ENCODE results near the gene OR2D3. TPM values are rescaled to one million over a fixed set of nuclear protein-coding genes. Genes with fewer than 3 reads are reported as not detected.

OR2D3 gene
- total RNA-seq, result not detected in 2 replicates

GRCh38 chr11:6920702-6921101, at the start of gene OR2D3:
TSS of gene OR2D3 (plus strand) at chr11:6921002. CDS start at chr11:6921002, 0 bp downstream.

GRCh38 chr11:6876325-6876724, 44.5 kb upstream of the OR2D3 start, which contains the start of gene OR10A4:
TSS of gene OR10A4 (plus strand) at chr11:6876625. CDS start at chr11:6876648, 23 bp downstream.

GRCh38 chr11:6892400-6892799, 28.4 kb upstream of the OR2D3 start, which contains the start of gene OR2D2:
TSS of gene OR2D2 (minus strand) at chr11:6892500. CDS start at chr11:6892500, 0 bp downstream.

GRCh38 chr11:6926208-6927029, 5.6 kb downstream of the OR2D3 start, which contains the start of gene ZNF215:
TSS of gene ZNF215 (plus strand) at chr11:6926426. CDS start at chr11:6932273, 5,847 bp downstream.

Other genes starting within 250 kb of the OR2D3 start
- 36.6 and 44.0 TPM in 2 replicates for gene MRPL17, start 237.7 kb upstream of the OR2D3 start, total RNA-seq
- not detected in 2 replicates for gene OR2AG2, start 149.0 kb upstream of the OR2D3 start, total RNA-seq
- gene OR2AG1, start 138.0 kb upstream of the OR2D3 start, total RNA-seq, result not detected in 2 replicates
- gene OR6A2, start 121.3 kb upstream of the OR2D3 start, total RNA-seq, result 0.65 and 3.4 TPM in 2 replicates
- not detected in 2 replicates for gene OR10A5, start 75.3 kb upstream of the OR2D3 start, total RNA-seq
- not detected in 2 replicates for gene OR10A2, start 57.9 kb upstream of the OR2D3 start, total RNA-seq
- gene OR10A4, start 44.4 kb upstream of the OR2D3 start, total RNA-seq, result not detected in 2 replicates
- gene OR2D2, start 28.5 kb upstream of the OR2D3 start, total RNA-seq, result not detected in 2 replicates
- gene ZNF215, start 5.4 kb downstream of the OR2D3 start, total RNA-seq, result 3.1 and 6.7 TPM in 2 replicates
- 1.8 and 5.8 TPM in 2 replicates for gene ZNF214, start 99.3 kb downstream of the OR2D3 start, total RNA-seq
- 0.49 TPM in 1 of 2 replicates, not detected in the other for gene NLRP14, start 99.5 kb downstream of the OR2D3 start, total RNA-seq
- gene RBMXL2, start 168.0 kb downstream of the OR2D3 start, total RNA-seq, result not detected in 2 replicates